Epithelial cell of prostate (primary cell): ENCODE measurements around the gene ABCA6.

Source experiments
- DNase-seq: peaks from one replicate; pipeline ENCODE4 v3.0.0-alpha.2; 2011; ENCODE audit warnings: low read depth, low spot score
- H3K27ac ChIP-seq: fragments of 450-650 bp; 2 replicates; pipeline ENCODE4 v1.5.1; 2017; ENCODE audit warnings: mild to moderate bottlenecking

The ABCA6 gene

GRCh38 chr17:69058165-69058564 lies 83.5 kb downstream of the ABCA6 start:
- H3K27ac ChIP-seq, result no peak overlapping the region
- DNase-seq, result no peak

- no peak for DNase-seq
- H3K27ac ChIP-seq, result no peak overlapping the region
Measured at GRCh38 chr17:69057280-69057679, 84.4 kb downstream of the ABCA6 start.

DNA sequence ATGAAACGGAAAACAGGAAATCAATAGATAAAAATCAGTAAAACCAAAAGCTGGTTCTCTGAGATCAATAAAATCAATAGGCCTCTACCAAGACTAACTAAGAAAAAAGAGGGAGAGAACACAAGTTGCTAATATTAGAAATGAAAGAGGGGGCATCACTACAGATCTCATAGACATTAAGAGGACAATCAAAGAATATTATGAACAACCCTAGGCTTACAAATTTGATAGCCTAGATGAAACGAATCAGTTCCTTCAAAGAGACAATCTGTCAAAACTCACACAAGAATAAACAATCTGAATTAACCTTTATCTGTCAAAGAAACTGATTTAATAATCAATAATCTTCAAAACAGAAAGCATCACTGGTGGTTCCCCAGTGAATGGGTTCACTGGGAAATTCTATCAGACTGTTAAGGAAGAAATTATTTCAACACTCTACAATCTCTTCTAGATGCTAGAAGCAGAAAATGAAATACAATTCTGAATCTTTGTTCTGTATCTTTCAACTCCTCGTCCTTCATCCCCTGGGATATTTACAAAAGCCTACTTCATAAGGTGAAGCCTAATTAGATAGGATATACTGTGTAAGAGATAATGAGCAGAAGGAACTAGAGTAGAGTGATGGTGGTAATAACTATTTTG lies 85.4 kb downstream of the ABCA6 start:
- no peak for DNase-seq

DNA sequence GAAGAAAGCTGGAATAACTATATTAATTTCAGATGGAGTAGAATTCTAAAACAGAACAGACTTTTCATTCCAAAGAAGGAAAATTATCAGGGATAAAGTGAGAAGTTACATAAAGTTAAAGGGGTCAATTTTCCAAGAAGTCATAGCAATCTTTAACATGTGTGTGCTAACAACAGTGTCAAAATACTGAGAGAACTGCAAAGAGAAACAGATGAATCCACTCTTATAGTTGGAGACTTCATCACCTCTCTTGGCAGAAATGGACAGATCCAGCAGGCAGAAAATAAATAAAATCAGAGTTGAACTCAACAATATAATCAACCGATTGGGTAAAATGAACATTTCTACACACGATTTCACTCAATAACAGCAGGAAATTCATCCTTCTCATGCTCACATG lies 86.4 kb downstream of the ABCA6 start:
- DNase-seq, result no peak
- H3K27ac ChIP-seq, result no peak overlapping the region

More for the DNA sequence above, 85.4 kb downstream of the ABCA6 start:
- H3K27ac ChIP-seq, result no peak overlapping the region

- DNase-seq, result no peak
- no peak overlapping the region for H3K27ac ChIP-seq
Measured at GRCh38 chr17:69050999-69051775, 90.5 kb downstream of the ABCA6 start.

- no peak overlapping the region for H3K27ac ChIP-seq
- DNase-seq, result no peak
Measured at GRCh38 chr17:69048634-69049033, 93.1 kb downstream of the ABCA6 start.

- peak overlapping the region; percentile 26 for H3K27ac ChIP-seq
- DNase-seq, result no peak
Measured at GRCh38 chr17:69047368-69048263, 94.1 kb downstream of the ABCA6 start.

- DNase-seq, result no peak
- no peak overlapping the region for H3K27ac ChIP-seq
Measured at GRCh38 chr17:69046121-69046807, 95.4 kb downstream of the ABCA6 start.

DNA sequence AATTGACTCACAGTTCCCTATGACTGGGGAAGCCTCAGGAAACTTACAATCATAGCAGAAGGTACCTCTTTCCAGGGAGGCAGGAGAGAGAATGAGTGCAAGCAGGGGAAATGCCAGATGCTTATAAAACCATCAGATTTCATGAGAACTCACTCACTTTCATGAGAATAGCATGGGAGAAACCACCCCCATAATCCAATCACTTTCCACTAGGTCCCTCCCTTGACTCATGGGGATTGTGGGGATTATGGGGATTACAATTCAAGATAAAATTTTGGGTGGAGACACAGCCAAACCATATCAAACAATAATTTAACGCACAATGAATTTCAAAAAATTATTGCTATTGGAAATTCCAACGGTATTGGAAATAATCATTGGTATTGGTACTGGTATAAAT lies 96.0 kb downstream of the ABCA6 start:
- no peak overlapping the region for H3K27ac ChIP-seq
- DNase-seq, result no peak

DNA sequence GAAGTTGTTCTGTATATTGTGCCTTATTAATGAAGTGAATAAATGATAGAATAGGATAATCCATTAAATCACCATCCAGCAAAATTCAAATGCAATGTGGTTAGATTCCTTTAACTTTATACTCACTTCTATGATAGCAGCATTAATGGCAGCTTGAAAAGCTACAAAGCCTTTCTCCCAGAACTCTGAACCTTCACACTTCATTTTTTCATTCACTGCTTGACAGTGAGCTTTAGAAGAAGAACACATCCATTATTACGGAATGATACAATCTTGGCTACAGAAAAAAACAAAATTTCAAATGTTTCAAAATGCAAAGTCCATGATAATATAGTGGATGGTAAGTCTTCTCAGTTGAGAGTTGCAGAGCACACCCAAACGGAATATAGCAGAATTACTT lies 97.3 kb downstream of the ABCA6 start:
- no peak overlapping the region for H3K27ac ChIP-seq
- no peak for DNase-seq

DNA sequence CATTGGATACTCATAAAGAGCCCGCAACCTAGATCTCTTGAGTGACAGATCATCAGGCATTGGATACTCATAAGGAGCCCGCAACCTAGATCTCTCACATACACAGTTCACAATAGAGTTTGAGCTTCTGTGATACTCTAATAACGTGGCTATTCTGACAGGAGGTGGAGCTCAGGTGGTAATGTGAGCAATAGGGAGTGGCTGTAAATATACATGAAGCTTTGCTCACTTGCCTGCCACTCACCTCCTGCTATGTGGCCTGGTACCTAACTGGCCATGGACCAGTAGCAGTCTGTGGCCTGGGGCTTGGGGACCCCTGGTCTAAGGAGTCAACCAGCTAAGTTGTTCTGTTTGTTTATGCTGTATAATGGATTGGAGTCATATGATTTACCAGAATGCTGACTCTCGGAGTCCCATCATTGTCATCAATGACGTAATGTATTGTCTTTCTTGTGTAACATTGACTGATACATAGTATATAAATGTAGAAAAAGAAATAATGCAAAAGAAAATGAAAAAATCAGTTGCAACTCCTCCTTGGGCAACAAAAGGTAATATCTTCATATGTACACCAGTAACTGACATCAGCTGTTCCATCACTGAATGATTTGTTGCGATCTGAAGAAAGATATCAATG lies 98.5 kb downstream of the ABCA6 start:
- H3K27ac ChIP-seq, result no peak overlapping the region
- no peak for DNase-seq

GRCh38 chr17:69042308-69042707 lies 99.4 kb downstream of the ABCA6 start:
- H3K27ac ChIP-seq, result no peak overlapping the region
- DNase-seq, result no peak

GRCh38 chr17:69031839-69032238 lies 109.9 kb downstream of the ABCA6 start:
- DNase-seq, result no peak
- no peak overlapping the region for H3K27ac ChIP-seq

GRCh38 chr17:69030169-69030568 lies 111.5 kb downstream of the ABCA6 start:
- H3K27ac ChIP-seq, result no peak overlapping the region
- no peak for DNase-seq
